Neural progenitor cell (in vitro differentiated cells): Measurements from ENCODE around the gene IFNAR1.

ENCODE experiments used
- EZH2 ChIP-seq: fragments of 200-600 bp; sonication (generic); IDR thresholded peaks from 2 replicates; pipeline ENCODE4 v1.6.1; 2017; ENCODE audit warnings: antibody characterized with exemption, mild to moderate bottlenecking, moderate library complexity
- TF ChIP-seq, protein P1 (sequence below): fragments of 200-600 bp; sonication (generic); IDR thresholded peaks from 2 replicates; pipeline ENCODE4 v1.5.1; 2017; ENCODE audit warnings: antibody characterized with exemption, mild to moderate bottlenecking

DNA sequence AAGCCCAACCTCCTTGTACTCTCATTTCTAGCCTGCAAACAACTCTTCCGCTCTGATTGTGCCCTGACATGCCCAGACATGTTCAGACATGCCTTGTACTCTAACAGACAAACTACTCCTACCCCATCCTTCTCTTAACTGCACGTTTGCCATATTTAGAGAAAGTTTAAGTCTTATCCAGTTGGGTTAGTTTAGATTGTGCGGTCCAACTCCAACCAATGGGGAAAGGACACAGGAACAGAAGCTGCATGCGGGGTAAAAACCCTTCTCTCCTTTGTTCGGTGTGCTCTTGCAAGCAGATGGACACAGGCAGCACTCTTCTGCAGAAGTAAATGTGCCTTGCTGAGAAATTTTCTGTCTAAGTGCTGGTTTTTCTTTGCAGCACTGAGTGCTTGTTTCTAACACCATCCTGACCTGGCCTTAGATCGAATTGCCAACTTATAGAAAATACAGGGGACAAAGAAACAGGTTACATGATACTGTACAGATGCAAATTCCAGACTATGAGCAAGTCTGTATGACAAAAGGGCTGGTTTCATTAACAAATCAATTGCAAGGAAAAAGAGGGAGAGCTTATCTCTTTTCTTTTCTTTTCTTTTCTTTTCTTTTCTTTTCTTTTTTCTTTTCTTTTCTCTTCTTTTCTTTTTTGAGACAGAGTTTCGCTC, 42.7 kb downstream of the IFNAR1 start:
- TF ChIP-seq, protein P1, sequence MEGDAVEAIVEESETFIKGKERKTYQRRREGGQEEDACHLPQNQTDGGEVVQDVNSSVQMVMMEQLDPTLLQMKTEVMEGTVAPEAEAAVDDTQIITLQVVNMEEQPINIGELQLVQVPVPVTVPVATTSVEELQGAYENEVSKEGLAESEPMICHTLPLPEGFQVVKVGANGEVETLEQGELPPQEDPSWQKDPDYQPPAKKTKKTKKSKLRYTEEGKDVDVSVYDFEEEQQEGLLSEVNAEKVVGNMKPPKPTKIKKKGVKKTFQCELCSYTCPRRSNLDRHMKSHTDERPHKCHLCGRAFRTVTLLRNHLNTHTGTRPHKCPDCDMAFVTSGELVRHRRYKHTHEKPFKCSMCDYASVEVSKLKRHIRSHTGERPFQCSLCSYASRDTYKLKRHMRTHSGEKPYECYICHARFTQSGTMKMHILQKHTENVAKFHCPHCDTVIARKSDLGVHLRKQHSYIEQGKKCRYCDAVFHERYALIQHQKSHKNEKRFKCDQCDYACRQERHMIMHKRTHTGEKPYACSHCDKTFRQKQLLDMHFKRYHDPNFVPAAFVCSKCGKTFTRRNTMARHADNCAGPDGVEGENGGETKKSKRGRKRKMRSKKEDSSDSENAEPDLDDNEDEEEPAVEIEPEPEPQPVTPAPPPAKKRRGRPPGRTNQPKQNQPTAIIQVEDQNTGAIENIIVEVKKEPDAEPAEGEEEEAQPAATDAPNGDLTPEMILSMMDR = no peak
- no peak for TF ChIP-seq EZH2
